ENCODE measurements around the gene CREM. TPM values are rescaled to one million over a fixed set of nuclear protein-coding genes. Genes with fewer than 3 reads are reported as not detected.

The CREM gene
- total and polyA plus RNA-seq, 2 of the 8 experiments (the other 6 are each of a cell fraction or from before 2014, with no cell fraction given), result 18.7 to 21.9 TPM

DNA sequence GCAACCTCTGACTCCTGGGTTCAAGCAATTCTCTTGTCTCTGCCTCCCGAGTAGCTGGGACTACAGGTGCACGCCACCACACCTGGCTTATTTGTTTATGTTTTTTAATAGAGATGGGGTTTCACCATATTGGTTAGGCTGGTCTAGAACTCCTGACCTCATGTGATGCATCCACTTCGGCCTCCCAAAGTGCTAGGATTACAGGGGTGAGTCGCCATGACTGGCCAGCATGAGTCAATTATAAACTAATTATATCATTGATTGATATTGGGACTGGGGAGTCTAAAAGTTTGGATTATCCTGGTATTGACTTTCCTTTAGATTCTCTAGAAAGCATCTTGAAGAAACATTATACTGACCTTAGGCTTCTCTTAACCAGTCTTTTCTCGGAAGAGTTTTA lies 135.8 kb downstream of the CREM start:
- H4K91ac ChIP-seq (replicated peaks; ENCODE audit: insufficient read length, low read length), result no peak overlapping the region
- no peak overlapping the region for H3K9ac ChIP-seq (replicated peaks in 1 of 4; ENCODE audit: extremely low read depth in 1 of 4, low read depth in 3 of 4, low read length in 3 of 4)
- H3K4me2 ChIP-seq (ENCODE audit: insufficient read depth in 1 of 2, low read depth in 2 of 2, low read length in 2 of 2), result no peak overlapping the region
- peaks cover 0 to 2% (median under 1%) of the 10 kb centered on the region in 4 experiments; a peak in 2 of 7 replicates for H3K4me1 ChIP-seq (replicated peaks in 1 of 4; ENCODE audit: control insufficient read depth in 3 of 4, insufficient read depth in 4 of 4, low read length in 3 of 4)
- no peaks in the 10 kb centered on the region for H3K23me2 ChIP-seq (ENCODE audit: low read depth, low read length)
- 94% methylated on average over 5 of the region's 5 CpGs; no CpG with 5 or more reads in 1 of the 2 experiments for WGBS, 2 experiments (ENCODE audit: extremely low coverage in 1 of 2, insufficient coverage in 1 of 2, insufficient read length in 1 of 2, insufficient replicate concordance in 2 of 2, low coverage in 1 of 2, low lambda C conversion rate in 2 of 2, missing lambda C conversion rate in 1 of 2)
- H3K9me3 ChIP-seq (ENCODE audit: insufficient read depth in 2 of 2, low read depth in 1 of 2, low read length in 1 of 2), result peaks cover under 1 to 5% of the 10 kb centered on the region in 2 experiments; a peak in 2 of 4 replicates
- H4K20me1 ChIP-seq (replicated peaks in 1 of 2; ENCODE audit: control insufficient read depth in 1 of 2, insufficient read depth in 2 of 2, low read length in 2 of 2), result no peaks in the 10 kb centered on the region
- H3K27ac ChIP-seq (ENCODE audit: low read depth, low read length), result no peak overlapping the region
- no peak overlapping the region for H3K18ac ChIP-seq (ENCODE audit: extremely low read depth, low read length)
- FAIRE-seq (no peak), DNase-seq (ENCODE audit: low read depth in 1 of 2, low spot score in 2 of 2) (no peak)
- no peak overlapping the region for H3K14ac ChIP-seq (ENCODE audit: insufficient read length)
- H3K79me2 ChIP-seq (ENCODE audit: control insufficient read depth in 1 of 2, insufficient read depth in 2 of 2, low read length in 2 of 2), result no peaks in the 10 kb centered on the region
- no peak overlapping the region for H2BK12ac ChIP-seq (ENCODE audit: low read depth, low read length)
- no peak overlapping the region for H2BK5ac ChIP-seq (ENCODE audit: low read depth, low read length)
- H4K5ac ChIP-seq (ENCODE audit: insufficient read length, low read depth, low read length), result no peak overlapping the region
- H2BK20ac ChIP-seq (ENCODE audit: low read length), result no peak overlapping the region
- no peak overlapping the region for H3K4me3 ChIP-seq (ENCODE audit: extremely low read depth in 1 of 4, insufficient read depth in 2 of 4, low read depth in 3 of 4, low read length in 4 of 4)
- no peaks in the 10 kb centered on the region for H3K79me1 ChIP-seq (ENCODE audit: low read depth, low read length)
- H3K4ac ChIP-seq (replicated peaks; ENCODE audit: insufficient read length, low read depth, low read length), result no peak overlapping the region
- no peaks in the 10 kb centered on the region for H3K27me3 ChIP-seq (replicated peaks in 1 of 4; ENCODE audit: control insufficient read depth in 3 of 4, extremely low read depth in 1 of 4, insufficient read depth in 3 of 4, low read length in 3 of 4)
- H3K56ac ChIP-seq (replicated peaks; ENCODE audit: insufficient read length, low read depth, low read length), result no peak overlapping the region
- no peak overlapping the region for H2BK120ac ChIP-seq (replicated peaks; ENCODE audit: low read depth, low read length)
- ChIA-PET POLR2A (ENCODE audit: partially characterized antibody) (no interaction called here), CTCF (ENCODE audit: partially characterized antibody) (no interaction called here)
- H3K23ac ChIP-seq (ENCODE audit: insufficient read length), result no peak overlapping the region
- no peak overlapping the region for H2AFZ ChIP-seq (ENCODE audit: low read length)
- H4K8ac ChIP-seq (ENCODE audit: extremely low read depth, insufficient read depth, low read length), result no peak overlapping the region
- H2BK15ac ChIP-seq (ENCODE audit: low read length), result no peak overlapping the region
- H3K36me3 ChIP-seq (ENCODE audit: control insufficient read depth in 2 of 4, insufficient read depth in 4 of 4, low read length in 3 of 4), result no peaks in the 10 kb centered on the region
- H2AK5ac ChIP-seq (ENCODE audit: low read depth, low read length), result no peak overlapping the region
- no peak for TF ChIP-seq RXRA (IDR thresholded peaks at IDR 0.05; ENCODE audit: insufficient read depth, low read depth, low read length)
- no peak for TF ChIP-seq NRF1 (IDR thresholded peaks at IDR 0.05; ENCODE audit: low read depth, low read length)
- no peak for TF ChIP-seq SAP30 (IDR thresholded peaks at IDR 0.05; ENCODE audit: insufficient read depth, insufficient replicate concordance, low read length)
- TF ChIP-seq POU5F1 (IDR thresholded peaks at IDR 0.05; ENCODE audit: low read depth, low read length), result no peak
- TF ChIP-seq KDM4A (IDR thresholded peaks at IDR 0.05; ENCODE audit: low read depth, low read length, severe bottlenecking), result no peak
- TF ChIP-seq SIRT6 (IDR thresholded peaks at IDR 0.05; ENCODE audit: low read length), result no peak
- TF ChIP-seq CBX5 (IDR thresholded peaks at IDR 0.05; ENCODE audit: low read depth, low read length), result no peak
- no peak for TF ChIP-seq TAF1 (IDR thresholded peaks at IDR 0.05; ENCODE audit: low read depth, low read length)
- TF ChIP-seq HDAC2 (IDR thresholded peaks at IDR 0.05; ENCODE audit: borderline replicate concordance in 1 of 2, low read depth in 2 of 2, low read length in 2 of 2), result no peak
- TF ChIP-seq SIX5 (IDR thresholded peaks at IDR 0.05; ENCODE audit: low read depth, low read length), result no peak
- TF ChIP-seq, protein P1, sequence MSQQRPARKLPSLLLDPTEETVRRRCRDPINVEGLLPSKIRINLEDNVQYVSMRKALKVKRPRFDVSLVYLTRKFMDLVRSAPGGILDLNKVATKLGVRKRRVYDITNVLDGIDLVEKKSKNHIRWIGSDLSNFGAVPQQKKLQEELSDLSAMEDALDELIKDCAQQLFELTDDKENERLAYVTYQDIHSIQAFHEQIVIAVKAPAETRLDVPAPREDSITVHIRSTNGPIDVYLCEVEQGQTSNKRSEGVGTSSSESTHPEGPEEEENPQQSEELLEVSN (IDR thresholded peaks at IDR 0.05), result no peak
- no peak for TF ChIP-seq CHD2 (IDR thresholded peaks at IDR 0.05; ENCODE audit: low read length)
- no peak for TF ChIP-seq CTBP2 (IDR thresholded peaks at IDR 0.05; ENCODE audit: borderline replicate concordance, insufficient read depth, insufficient read length, low read length)
- TF ChIP-seq SUZ12 (IDR thresholded peaks at IDR 0.05; ENCODE audit: low read length), result no peak
